Fibroblast of skin of left quadriceps (primary cell): ENCODE data around the gene GZF1.

Experiments
- DNase-seq, 2 experiments: peaks; one replicate each; pipeline ENCODE4 v3.0.0-alpha.2; 2013; ENCODE audit warnings: low read depth in 2 of 2

The GZF1 gene

GRCh38 chr20:23407781-23408464 is 45.9 kb downstream of the GZF1 start:
- DNase-seq: no peak

- no peak for DNase-seq
These were observed 47.0 kb downstream of the GZF1 start for GRCh38 chr20:23408957-23409356.

- DNase-seq: no peak
These were observed 47.8 kb downstream of the GZF1 start for GRCh38 chr20:23409800-23410199.

GRCh38 chr20:23410916-23411695 is 49.1 kb downstream of the GZF1 start:
- no peak for DNase-seq

- peak in 1 of 2 experiments; percentile 11 for DNase-seq
These were observed 50.0 kb downstream of the GZF1 start for GRCh38 chr20:23412026-23412425.

GRCh38 chr20:23413862-23414422 is 52.0 kb downstream of the GZF1 start:
- DNase-seq: no peak

GRCh38 chr20:23414526-23415188 is 52.7 kb downstream of the GZF1 start:
- no peak for DNase-seq

GRCh38 chr20:23415555-23415954 is 53.6 kb downstream of the GZF1 start:
- DNase-seq: no peak

GRCh38 chr20:23415959-23416583 is 54.1 kb downstream of the GZF1 start:
- DNase-seq: no peak

GRCh38 chr20:23417861-23418260 is 55.9 kb downstream of the GZF1 start:
- no peak for DNase-seq

- DNase-seq: no peak
These were observed 57.6 kb downstream of the GZF1 start for GRCh38 chr20:23419657-23419994.

- DNase-seq: peak; percentile 31 to 37
These were observed 58.3 kb downstream of the GZF1 start for GRCh38 chr20:23419995-23420901.

GRCh38 chr20:23420943-23421931 is 59.3 kb downstream of the GZF1 start, which contains the start of gene NAPB:
Gene NAPB, minus strand, starts transcription at chr20:23421488. Its CDS starts 86 bp downstream, at chr20:23421402.
- peak; percentile 76 to 77 for DNase-seq
